Measurements from ENCODE around the gene PCCA.

DNA sequence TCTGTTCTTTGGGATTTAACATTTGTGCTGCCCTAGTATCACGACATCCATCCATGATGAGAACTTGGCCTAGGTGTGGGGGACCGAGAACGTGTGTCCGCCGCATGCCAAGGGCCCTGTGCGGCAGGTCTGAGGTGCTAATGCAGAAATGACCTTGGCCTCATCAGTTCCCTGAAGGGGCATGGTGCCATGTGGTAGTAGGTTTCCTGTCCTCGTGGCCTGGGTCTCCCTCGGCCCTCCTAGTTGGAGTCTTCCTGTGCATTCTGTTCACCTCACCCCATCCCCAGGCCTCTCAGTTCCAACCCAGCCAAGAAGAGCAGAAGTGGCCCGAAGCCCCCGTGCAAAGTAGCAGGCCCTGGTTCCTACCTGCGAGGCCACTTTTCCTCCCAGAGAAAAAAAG lies 439.9 kb downstream of the PCCA start:
- TF ChIP-seq, protein P1, sequence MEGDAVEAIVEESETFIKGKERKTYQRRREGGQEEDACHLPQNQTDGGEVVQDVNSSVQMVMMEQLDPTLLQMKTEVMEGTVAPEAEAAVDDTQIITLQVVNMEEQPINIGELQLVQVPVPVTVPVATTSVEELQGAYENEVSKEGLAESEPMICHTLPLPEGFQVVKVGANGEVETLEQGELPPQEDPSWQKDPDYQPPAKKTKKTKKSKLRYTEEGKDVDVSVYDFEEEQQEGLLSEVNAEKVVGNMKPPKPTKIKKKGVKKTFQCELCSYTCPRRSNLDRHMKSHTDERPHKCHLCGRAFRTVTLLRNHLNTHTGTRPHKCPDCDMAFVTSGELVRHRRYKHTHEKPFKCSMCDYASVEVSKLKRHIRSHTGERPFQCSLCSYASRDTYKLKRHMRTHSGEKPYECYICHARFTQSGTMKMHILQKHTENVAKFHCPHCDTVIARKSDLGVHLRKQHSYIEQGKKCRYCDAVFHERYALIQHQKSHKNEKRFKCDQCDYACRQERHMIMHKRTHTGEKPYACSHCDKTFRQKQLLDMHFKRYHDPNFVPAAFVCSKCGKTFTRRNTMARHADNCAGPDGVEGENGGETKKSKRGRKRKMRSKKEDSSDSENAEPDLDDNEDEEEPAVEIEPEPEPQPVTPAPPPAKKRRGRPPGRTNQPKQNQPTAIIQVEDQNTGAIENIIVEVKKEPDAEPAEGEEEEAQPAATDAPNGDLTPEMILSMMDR (IDR thresholded peaks at IDR 0.05), result no peak
- TF ChIP-seq POLR2AphosphoS5 (IDR thresholded peaks at IDR 0.05) (no peak), POLR2A (IDR thresholded peaks at IDR 0.05; ENCODE audit: low read depth) (no peak), EP300 (IDR thresholded peaks at IDR 0.05) (no peak)

All from esophagus muscularis mucosa (tissue), 4 donors.